OCI-LY1 (cell line): ENCODE measurements around the gene RPS6KA3.

ENCODE experiments used
- H2AFZ ChIP-seq: fragments of 200-600 bp; sonication (generic), shearing (Covaris generic); 2 replicates; pipeline ENCODE4 v1.6.0; 2014; ENCODE audit warnings: antibody characterized with exemption, mild to moderate bottlenecking, low read length
- H3F3A ChIP-seq: fragments of 200-600 bp; sonication (generic), shearing (Covaris generic); 2 replicates; pipeline ENCODE4 v1.6.0; 2014; ENCODE audit warnings: mild to moderate bottlenecking, antibody characterized with exemption, low read length, moderate library complexity; ENCODE audit not compliant: insufficient read depth
- H3K27ac ChIP-seq: fragments of 200-600 bp; sonication (generic); 2 replicates; pipeline ENCODE4 v1.5.1; 2014; ENCODE audit warnings: low read length, mixed run types, mild to moderate bottlenecking, low read depth; ENCODE audit not compliant: poor library complexity, severe bottlenecking
- H3K27me3 ChIP-seq: fragments of 200-600 bp; sonication (generic); 2 replicates; pipeline ENCODE4 v1.6.0; 2014; ENCODE audit warnings: antibody characterized with exemption, mild to moderate bottlenecking, low read length, moderate library complexity; ENCODE audit not compliant: insufficient read depth
- H3K36me3 ChIP-seq: fragments of 200-600 bp; sonication (generic); 2 replicates; pipeline ENCODE4 v1.6.1; 2014; ENCODE audit warnings: mild to moderate bottlenecking, antibody characterized with exemption, low read length, moderate library complexity, mixed read lengths; ENCODE audit not compliant: insufficient read depth
- H3K4me1 ChIP-seq: fragments of 200-600 bp; sonication (generic); 2 replicates; pipeline ENCODE4 v1.5.1; 2014; ENCODE audit warnings: mild to moderate bottlenecking, low read length, moderate library complexity; ENCODE audit not compliant: insufficient read depth, severe bottlenecking
- H3K4me2 ChIP-seq: fragments of 200-600 bp; sonication (generic), shearing (Covaris generic); 2 replicates; pipeline ENCODE4 v1.6.1; 2014; ENCODE audit warnings: low read length
- H3K4me3 ChIP-seq: fragments of 200-600 bp; sonication (generic); 2 replicates; pipeline ENCODE4 v1.5.1; 2014; ENCODE audit warnings: low read length, low read depth, mild to moderate bottlenecking, mixed read lengths; ENCODE audit not compliant: poor library complexity, severe bottlenecking
- H3K79me2 ChIP-seq: fragments of 200-600 bp; shearing (Covaris generic); 2 replicates; pipeline ENCODE4 v1.6.1; 2016; ENCODE audit warnings: mixed run types, low read length, mixed read lengths; ENCODE audit not compliant: insufficient read depth
- H3K9ac ChIP-seq: fragments of 200-600 bp; sonication (generic), shearing (Covaris generic); 2 replicates; pipeline ENCODE4 v1.6.1; 2014; ENCODE audit warnings: mild to moderate bottlenecking, low read length, mixed read lengths
- H3K9me2 ChIP-seq: fragments of 200-600 bp; sonication (generic), shearing (Covaris generic); 2 replicates; pipeline ENCODE4 v1.6.1; 2014; ENCODE audit warnings: low read depth, mild to moderate bottlenecking, low read length, mixed read lengths
- H3K9me3 ChIP-seq: fragments of 200-600 bp; shearing (Covaris generic); 2 replicates; pipeline ENCODE4 v1.6.1; 2014; ENCODE audit warnings: low read length, mixed read lengths
- H4K20me1 ChIP-seq: fragments of 200-600 bp; sonication (generic), shearing (Covaris generic); 2 replicates; pipeline ENCODE4 v1.6.0; 2016; ENCODE audit warnings: mild to moderate bottlenecking, low read length; ENCODE audit not compliant: insufficient read depth
- CTCF ChIP-seq: fragments of 200-600 bp; sonication (generic), shearing (Covaris generic); IDR thresholded peaks from 2 replicates; pipeline ENCODE4 v1.5.1; 2017; ENCODE audit warnings: mild to moderate bottlenecking, antibody characterized with exemption, low read length, moderate library complexity, mixed read lengths
- EZH2 ChIP-seq: fragments of 200-600 bp; sonication (generic), shearing (Covaris generic); IDR thresholded peaks from 2 replicates; pipeline ENCODE4 v1.8.0; 2017; ENCODE audit warnings: borderline replicate concordance, mixed run types, mild to moderate bottlenecking, antibody characterized with exemption, low read length, moderate library complexity, mixed read lengths

Gene RPS6KA3

GRCh38 chrX:20271730-20272129, 5.0 kb upstream of the RPS6KA3 start:
- no peak overlapping the region for H3K27ac ChIP-seq
- H3F3A ChIP-seq, result no peaks in the 10 kb centered on the region
- no peak overlapping the region for H3K4me2 ChIP-seq
- no peak overlapping the region for H2AFZ ChIP-seq
- H3K27me3 ChIP-seq, result no peaks in the 10 kb centered on the region
- H3K4me3 ChIP-seq, result no peak overlapping the region
- TF ChIP-seq EZH2 (no peak), CTCF (no peak)
- no peaks in the 10 kb centered on the region for H4K20me1 ChIP-seq
- no peaks in the 10 kb centered on the region for H3K36me3 ChIP-seq
- no peaks in the 10 kb centered on the region for H3K79me2 ChIP-seq
- no peak overlapping the region for H3K9ac ChIP-seq
- no peaks in the 10 kb centered on the region for H3K9me2 ChIP-seq
- H3K4me1 ChIP-seq, result peaks cover 4% of the 10 kb centered on the region
- no peaks in the 10 kb centered on the region for H3K9me3 ChIP-seq

- H3K4me3 ChIP-seq, result no peak overlapping the region
- H4K20me1 ChIP-seq, result no peaks in the 10 kb centered on the region
- TF ChIP-seq EZH2 (no peak), CTCF (no peak)
- no peak overlapping the region for H3K9ac ChIP-seq
- H2AFZ ChIP-seq, result no peak overlapping the region
- H3K4me2 ChIP-seq, result no peak overlapping the region
- no peak overlapping the region for H3K27ac ChIP-seq
- H3K9me3 ChIP-seq, result no peaks in the 10 kb centered on the region
- H3F3A ChIP-seq, result no peaks in the 10 kb centered on the region
- no peaks in the 10 kb centered on the region for H3K27me3 ChIP-seq
- no peaks in the 10 kb centered on the region for H3K9me2 ChIP-seq
- H3K4me1 ChIP-seq, result peaks cover 4% of the 10 kb centered on the region
- no peaks in the 10 kb centered on the region for H3K36me3 ChIP-seq
- H3K79me2 ChIP-seq, result no peaks in the 10 kb centered on the region
These were observed 4.5 kb upstream of the RPS6KA3 start for GRCh38 chrX:20271186-20271585.

DNA sequence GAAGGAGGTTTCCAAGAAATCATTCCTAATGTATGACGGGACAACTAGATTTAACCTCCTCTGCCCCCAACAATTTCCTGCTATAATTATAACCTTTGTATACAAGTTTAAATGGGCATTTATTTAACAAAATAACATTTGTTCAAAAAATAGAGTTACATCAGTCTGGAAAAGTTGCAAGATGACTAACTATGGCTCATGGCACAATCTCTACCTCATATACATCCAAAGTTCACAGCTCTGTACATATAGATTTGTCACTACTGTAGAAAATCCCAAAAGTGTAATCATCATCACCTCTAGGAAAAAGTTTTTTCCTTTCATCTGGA, 3.8 kb upstream of the RPS6KA3 start:
- H3K9ac ChIP-seq, result no peak overlapping the region
- peaks cover 4% of the 10 kb centered on the region for H3K4me1 ChIP-seq

More for the DNA sequence above, 3.8 kb upstream of the RPS6KA3 start:
- Histone ChIP-seq H3K9me3 (no peaks in the 10 kb centered on the region), H2AFZ (no peak overlapping the region), H3K4me2 (no peak overlapping the region), H4K20me1 (no peaks in the 10 kb centered on the region), H3F3A (no peaks in the 10 kb centered on the region), H3K27me3 (no peaks in the 10 kb centered on the region), H3K9me2 (no peaks in the 10 kb centered on the region), H3K4me3 (no peak overlapping the region), H3K79me2 (no peaks in the 10 kb centered on the region), H3K27ac (no peak overlapping the region), H3K36me3 (no peaks in the 10 kb centered on the region)
- TF ChIP-seq CTCF, result no peak
- no peak for TF ChIP-seq EZH2
